Kidney (tissue), 14 donors: Measurements from ENCODE around the gene FBXL16. TPM values are rescaled to one million over a fixed set of nuclear protein-coding genes. Genes with fewer than 3 reads are reported as not detected.

ENCODE experiments used
- DNase-seq, 5 donors: peaks; one replicate each; pipeline ENCODE4 v3.0.0-alpha.2; 2013 to 2020
- FAIRE-seq: peaks from 2 replicates; lab custom pipeline; 2012; peaks lifted over from hg19 to GRCh38; lab: Jason Lieb, UNC
- H3K27ac ChIP-seq, 2 donors: one replicate each; pipeline ENCODE4 v1.7.0; 2013; ENCODE audit warnings: low read depth in 2 of 2, low read length in 2 of 2, inconsistent platforms in 1 of 2
- H3K27me3 ChIP-seq: one replicate; pipeline ENCODE4 v1.7.1; 2013; ENCODE audit warnings: low read length, inconsistent platforms; ENCODE audit not compliant: control insufficient read depth, insufficient read depth
- H3K36me3 ChIP-seq, 3 donors: one replicate each; pipeline versions ENCODE4 v1.7.0 to v1.7.1; 2013; ENCODE audit warnings: low read length in 3 of 3, control low read depth in 1 of 3, inconsistent platforms in 1 of 3; ENCODE audit not compliant: insufficient read depth in 3 of 3, control insufficient read depth in 2 of 3
- H3K4me1 ChIP-seq, 3 donors: one replicate each; pipeline versions ENCODE4 v1.7.0 to v1.7.1; 2013; ENCODE audit warnings: low read length in 3 of 3, inconsistent platforms in 1 of 3, low read depth in 1 of 3; ENCODE audit not compliant: control insufficient read depth in 2 of 3, insufficient read depth in 2 of 3
- H3K4me3 ChIP-seq, 3 donors: one replicate each; pipeline versions ENCODE4 v1.7.0 to v1.8.1; 2013; ENCODE audit warnings: low read length in 3 of 3, control low read depth in 1 of 3, inconsistent platforms in 1 of 3
- H3K9ac ChIP-seq, 3 donors: one replicate each; pipeline versions ENCODE4 v1.7.0 to v1.7.1; 2013; ENCODE audit warnings: low read length in 3 of 3, control low read depth in 1 of 3, inconsistent platforms in 1 of 3
- H3K9me3 ChIP-seq, 3 donors: one replicate each; pipeline versions ENCODE4 v1.7.0 to v1.7.1; 2013; ENCODE audit warnings: low read length in 3 of 3, control low read depth in 1 of 3, inconsistent platforms in 1 of 3; ENCODE audit not compliant: control insufficient read depth in 2 of 3, insufficient read depth in 1 of 3
- CTCF ChIP-seq: IDR thresholded peaks from 3 replicates; pipeline ENCODE4 v1.5.1; 2012; ENCODE audit warnings: mild to moderate bottlenecking, moderate library complexity, borderline replicate concordance; ENCODE audit not compliant: insufficient read depth; ENCODE audit errors: extremely low read depth
- intact Hi-C: fragments of 100-400 bp; cut with DNase I; formaldehyde crosslinking; loops from one replicate; pipeline ENCODE4 v1.11.1; 2022
- polyA plus RNA-seq: library from polyadenylated mRNA; stranded (reverse); fragments of 350-450 nt; fragmentation: Illumina TruSeq; extraction: RNeasy Lipid Tissue Mini Kit (QIAGEN cat#74804); gene quantifications from one replicate; pipeline ENCODE4 v1.2.3, GENCODE V29; 2014; ENCODE audit warnings: low read depth, low replicate concordance; ENCODE audit not compliant: insufficient read depth
- total RNA-seq: library from RNA; stranded (reverse); fragmentation: NEBNext Ultra II Directional; extraction: Animal tissue kit (Norgen Biotek cat#: 25700); gene quantifications from one replicate; pipeline ENCODE4 v1.2.1, GENCODE V29; 2021
- donor health status: control.
- donor health status: control.
- donor health status: control.
- donor health status: control.
- donor health status: control.
- donor health status: DM: yes; HTN: yes; CAD: no.
- donor health status: Normal renal cell carcinoma (clear cell type).

FBXL16 gene
- total and polyA plus RNA-seq, 2 donors from 2014 or later = 12.0 to 44.9 TPM

- Histone ChIP-seq H3K4me1 (peaks cover 0 to 42% (median 12%) of the 10 kb centered on the region in 3 donors), H3K9ac (peak overlapping the region in 1 of 3 donors; percentile 58), H3K27me3 (no peaks in the 10 kb centered on the region), H3K4me3 (peak overlapping the region in 1 of 3 donors; percentile 39), H3K9me3 (no peaks in the 10 kb centered on the region), H3K36me3 (no peaks in the 10 kb centered on the region), H3K27ac (peak overlapping the region; percentile 67 to 78)
- no peak for DNase-seq
- no peak for TF ChIP-seq CTCF
- intact Hi-C loops = no loop called here
- FAIRE-seq = no peak
Measured at GRCh38 chr16:645852-646678, 59.5 kb downstream of the FBXL16 start.

- H3K27ac ChIP-seq = no peak overlapping the region
- no peaks in the 10 kb centered on the region for H3K27me3 ChIP-seq
Measured at GRCh38 chr16:644556-644955, 61.0 kb downstream of the FBXL16 start.

GRCh38 chr16:643050-643368, 62.6 kb downstream of the FBXL16 start:
- Histone ChIP-seq H3K9me3 (no peaks in the 10 kb centered on the region), H3K36me3 (no peaks in the 10 kb centered on the region), H3K9ac (peak overlapping the region in 2 of 3 donors; percentile 55 to 69), H3K4me1 (peaks cover 0 to 35% (median 12%) of the 10 kb centered on the region in 3 donors), H3K27me3 (no peaks in the 10 kb centered on the region), H3K27ac (peak overlapping the region; percentile 79 to 86), H3K4me3 (peak overlapping the region in 2 of 3 donors; percentile 76 to 77)
- intact Hi-C loops = no loop called here
- TF ChIP-seq CTCF = no peak
- FAIRE-seq = no peak
- DNase-seq = no peak

More at GRCh38 chr16:644556-644955, 61.0 kb downstream of the FBXL16 start:
- H3K4me1 ChIP-seq = peaks cover 0 to 36% (median 12%) of the 10 kb centered on the region in 3 donors
- TF ChIP-seq CTCF = no peak
- intact Hi-C loops = no loop called here
- no peaks in the 10 kb centered on the region for H3K36me3 ChIP-seq
- H3K4me3 ChIP-seq = peak overlapping the region in 1 of 3 donors; percentile 77
- DNase-seq (no peak), FAIRE-seq (no peak)
- H3K9ac ChIP-seq = no peak overlapping the region
- H3K9me3 ChIP-seq = no peaks in the 10 kb centered on the region

Other genes starting within 250 kb of the FBXL16 start
- gene CAPN15, start 178.1 kb downstream of the FBXL16 start, total RNA-seq = 52.9 TPM
- 17.9 TPM for gene CAPN15, start 178.1 kb downstream of the FBXL16 start, polyA plus RNA-seq
- gene PRR35, start 145.4 kb downstream of the FBXL16 start, total RNA-seq = 1.8 TPM
- 24.4 TPM for gene PRR35, start 145.4 kb downstream of the FBXL16 start, polyA plus RNA-seq
- gene NHLRC4, start 138.8 kb downstream of the FBXL16 start, total RNA-seq = 3.3 TPM
- gene NHLRC4, start 138.8 kb downstream of the FBXL16 start, polyA plus RNA-seq = 17.4 TPM
- 92.9 TPM for gene PIGQ, start 135.8 kb downstream of the FBXL16 start, total RNA-seq
- 118 TPM for gene PIGQ, start 135.8 kb downstream of the FBXL16 start, polyA plus RNA-seq
- gene RAB40C, start 115.7 kb downstream of the FBXL16 start, total RNA-seq = 24.0 TPM
- 18.1 TPM for gene RAB40C, start 115.7 kb downstream of the FBXL16 start, polyA plus RNA-seq
- gene WFIKKN1, start 74.8 kb downstream of the FBXL16 start, total RNA-seq = 0.69 TPM
- gene WFIKKN1, start 74.8 kb downstream of the FBXL16 start, polyA plus RNA-seq = 1.8 TPM
- 44.2 TPM for gene METTL26, start 69.5 kb downstream of the FBXL16 start, total RNA-seq
- gene METTL26, start 69.5 kb downstream of the FBXL16 start, polyA plus RNA-seq = 183 TPM
- gene MCRIP2, start 64.0 kb downstream of the FBXL16 start, total RNA-seq = 36.9 TPM
- 265 TPM for gene MCRIP2, start 64.0 kb downstream of the FBXL16 start, polyA plus RNA-seq
- 51.6 TPM for gene WDR90, start 56.4 kb downstream of the FBXL16 start, total RNA-seq
- gene WDR90, start 56.4 kb downstream of the FBXL16 start, polyA plus RNA-seq = 10.6 TPM
- gene RHOT2, start 37.7 kb downstream of the FBXL16 start, total RNA-seq = 117 TPM
- gene RHOT2, start 37.7 kb downstream of the FBXL16 start, polyA plus RNA-seq = 90.5 TPM
- gene RHBDL1, start 30.1 kb downstream of the FBXL16 start, total RNA-seq = 0.88 TPM
- gene RHBDL1, start 30.1 kb downstream of the FBXL16 start, polyA plus RNA-seq = 9.7 TPM
- gene STUB1, start 25.4 kb downstream of the FBXL16 start, total RNA-seq = 92.9 TPM
- gene STUB1, start 25.4 kb downstream of the FBXL16 start, polyA plus RNA-seq = 218 TPM
- gene JMJD8, start 21.5 kb downstream of the FBXL16 start, total RNA-seq = 75.0 TPM
- 80.4 TPM for gene JMJD8, start 21.5 kb downstream of the FBXL16 start, polyA plus RNA-seq
- 11.8 TPM for gene WDR24, start 15.4 kb downstream of the FBXL16 start, total RNA-seq
- 7.2 TPM for gene WDR24, start 15.4 kb downstream of the FBXL16 start, polyA plus RNA-seq
- gene METRN, start 9.3 kb upstream of the FBXL16 start, total RNA-seq = 34.9 TPM
- gene METRN, start 9.3 kb upstream of the FBXL16 start, polyA plus RNA-seq = 114 TPM
- 44.1 TPM for gene ANTKMT, start 15.3 kb upstream of the FBXL16 start, total RNA-seq
- gene ANTKMT, start 15.3 kb upstream of the FBXL16 start, polyA plus RNA-seq = 70.4 TPM
- 2.6 TPM for gene CCDC78, start 20.6 kb upstream of the FBXL16 start, total RNA-seq
- 1.3 TPM for gene CCDC78, start 20.6 kb upstream of the FBXL16 start, polyA plus RNA-seq
- 7.5 TPM for gene HAGHL, start 21.3 kb upstream of the FBXL16 start, total RNA-seq
- gene HAGHL, start 21.3 kb upstream of the FBXL16 start, polyA plus RNA-seq = 18.0 TPM
- gene CIAO3, start 35.2 kb upstream of the FBXL16 start, total RNA-seq = 36.8 TPM
- 37.7 TPM for gene CIAO3, start 35.2 kb upstream of the FBXL16 start, polyA plus RNA-seq
- 19.4 TPM for gene MSLN, start 54.9 kb upstream of the FBXL16 start, total RNA-seq
- 3.7 TPM for gene MSLN, start 54.9 kb upstream of the FBXL16 start, polyA plus RNA-seq
- gene RPUSD1, start 82.6 kb upstream of the FBXL16 start, total RNA-seq = 16.9 TPM
- 15.1 TPM for gene RPUSD1, start 82.6 kb upstream of the FBXL16 start, polyA plus RNA-seq
- gene CHTF18, start 82.8 kb upstream of the FBXL16 start, total RNA-seq = 16.0 TPM
- gene CHTF18, start 82.8 kb upstream of the FBXL16 start, polyA plus RNA-seq = 4.2 TPM
- gene GNG13, start 94.9 kb upstream of the FBXL16 start, total RNA-seq = not detected
- gene GNG13, start 94.9 kb upstream of the FBXL16 start, polyA plus RNA-seq = not detected